Caco-2 (cell line): ENCODE results near the gene TBC1D2. TPM values are rescaled to one million over a fixed set of nuclear protein-coding genes. Genes with fewer than 3 reads are reported as not detected.

ENCODE experiments used
- BruUV-seq: library from RNA; stranded (reverse); fragments of 400-500 nt; replicated peaks from 2 replicates; lab custom pipeline; 2021; lab: Mats Ljungman, UMichigan
- CTCF ChIA-PET: fragments of 300-600 bp; sonication (Branson Sonifier 250); formaldehyde crosslinking; loops from one replicate; lab custom pipeline; 2022; ENCODE audit warnings: antibody characterized with exemption; lab: Charles Lee
- POLR2A ChIA-PET: fragments of 300-600 bp; sonication (Branson Sonifier 250); formaldehyde crosslinking; loops from one replicate; lab custom pipeline; 2022; ENCODE audit warnings: antibody characterized with exemption; lab: Charles Lee
- DNase-seq, 2 experiments: peaks; one replicate each; pipeline versions ENCODE4 v3.0.0 to v3.0.0-alpha.2; 2020 to 2022
- H3K27me3 ChIP-seq: replicated peaks from 2 replicates; pipeline ENCODE4 v1.6.0; 2011; ENCODE audit warnings: low read length; ENCODE audit not compliant: control insufficient read depth, insufficient read depth
- H3K36me3 ChIP-seq: 2 replicates; pipeline ENCODE4 v1.5.1; 2011; ENCODE audit warnings: low read length; ENCODE audit not compliant: control insufficient read depth, insufficient read depth
- H3K4me1 ChIP-seq: fragments of 250-450 bp; sonication (Bioruptor Pico); 2 replicates; pipeline ENCODE4 v1.5.1; 2020; ENCODE audit warnings: mild to moderate bottlenecking
- H3K4me3 ChIP-seq: 2 replicates; pipeline ENCODE4 v1.5.1; 2011; ENCODE audit warnings: low read depth, mild to moderate bottlenecking, control low read depth, low read length
- H3K9me3 ChIP-seq: fragments of 250-450 bp; sonication (Bioruptor Pico); 2 replicates; pipeline ENCODE4 v1.5.1; 2020; ENCODE audit warnings: mild to moderate bottlenecking, moderate library complexity
- H3K27ac Mint-ChIP-seq: one replicate; pipeline ENCODE4 v1.8.0; 2022; ENCODE audit warnings: mixed read lengths; ENCODE audit not compliant: unreplicated experiment
- H3K27me3 Mint-ChIP-seq: one replicate; pipeline ENCODE4 v1.8.0; 2022; ENCODE audit warnings: mixed read lengths; ENCODE audit not compliant: insufficient read depth, unreplicated experiment
- H3K36me3 Mint-ChIP-seq: one replicate; pipeline ENCODE4 v1.8.0; 2022; ENCODE audit warnings: mild to moderate bottlenecking, mixed read lengths; ENCODE audit not compliant: insufficient read depth, unreplicated experiment
- H3K4me1 Mint-ChIP-seq: one replicate; pipeline ENCODE4 v1.8.0; 2022; ENCODE audit warnings: low read depth, mixed read lengths; ENCODE audit not compliant: unreplicated experiment
- H3K4me3 Mint-ChIP-seq: one replicate; pipeline ENCODE4 v1.8.0; 2022; ENCODE audit warnings: mild to moderate bottlenecking, moderate library complexity, mixed read lengths; ENCODE audit not compliant: unreplicated experiment
- H3K9me3 Mint-ChIP-seq: one replicate; pipeline ENCODE4 v1.8.0; 2022; ENCODE audit warnings: mixed read lengths; ENCODE audit not compliant: unreplicated experiment
- intact Hi-C: fragments of 100-400 bp; cut with micrococcal nuclease; formaldehyde crosslinking; loops from one replicate; pipeline ENCODE4 v1.10.0; 2022; ENCODE audit not compliant: unreplicated experiment
- total RNA-seq: library from RNA; stranded (reverse); gene quantifications from 2 replicates; pipeline ENCODE4 v1.2.3, GENCODE V29; 2022
- TF ChIP-seq, protein P1 (sequence below), 2 experiments: fragments of 200-600 bp in 1 of 2; IDR thresholded peaks; 1 replicate in 1 of 2; 2 replicates in 1 of 2; pipeline versions ENCODE4 v1.5.1 to v1.8.0; 2011 to 2022; ENCODE audit warnings: antibody characterized with exemption in 1 of 2, control low read depth in 1 of 2, inconsistent platforms in 1 of 2, low read depth in 1 of 2, low read length in 1 of 2, mild to moderate bottlenecking in 1 of 2, moderate library complexity in 1 of 2; ENCODE audit not compliant: insufficient read depth in 1 of 2, severe bottlenecking in 1 of 2, unreplicated experiment in 1 of 2

TBC1D2 gene
- total RNA-seq, 1 experiment from 2014 or later, result 8.5 TPM

DNA sequence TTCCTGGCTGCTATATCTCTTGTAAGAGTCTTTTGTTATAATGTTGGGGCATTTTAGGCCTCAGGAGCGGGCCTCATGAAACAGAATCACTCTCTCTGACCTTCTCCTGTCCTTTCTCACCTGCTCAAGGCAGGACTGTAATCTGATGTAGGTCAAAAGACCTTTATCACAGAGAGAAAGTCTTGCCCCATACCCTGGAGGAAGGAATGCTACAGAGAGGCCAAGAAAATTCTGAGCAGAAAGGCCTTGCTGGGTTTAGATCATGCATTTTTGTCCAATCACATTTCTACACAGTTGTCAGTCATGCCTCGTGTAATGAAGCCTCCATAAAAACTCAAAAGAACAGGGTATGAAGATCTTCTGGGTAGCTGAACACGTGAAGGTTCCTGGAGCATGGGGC, 45.2 kb upstream of the TBC1D2 start:
- no TSS peak for BruUV-seq
- no peaks in the 10 kb centered on the region for H3K9me3 Mint-ChIP-seq
- no peaks in the 10 kb centered on the region for H3K27me3 Mint-ChIP-seq
- H3K36me3 Mint-ChIP-seq, result no peaks in the 10 kb centered on the region
- Histone ChIP-seq H3K27me3 (no peaks in the 10 kb centered on the region), H3K4me1 (no peaks in the 10 kb centered on the region), H3K36me3 (no peaks in the 10 kb centered on the region), H3K4me3 (no peak overlapping the region), H3K9me3 (no peaks in the 10 kb centered on the region)
- no peaks in the 10 kb centered on the region for H3K4me1 Mint-ChIP-seq
- H3K4me3 Mint-ChIP-seq, result no peak overlapping the region
- TF ChIP-seq, protein P1, sequence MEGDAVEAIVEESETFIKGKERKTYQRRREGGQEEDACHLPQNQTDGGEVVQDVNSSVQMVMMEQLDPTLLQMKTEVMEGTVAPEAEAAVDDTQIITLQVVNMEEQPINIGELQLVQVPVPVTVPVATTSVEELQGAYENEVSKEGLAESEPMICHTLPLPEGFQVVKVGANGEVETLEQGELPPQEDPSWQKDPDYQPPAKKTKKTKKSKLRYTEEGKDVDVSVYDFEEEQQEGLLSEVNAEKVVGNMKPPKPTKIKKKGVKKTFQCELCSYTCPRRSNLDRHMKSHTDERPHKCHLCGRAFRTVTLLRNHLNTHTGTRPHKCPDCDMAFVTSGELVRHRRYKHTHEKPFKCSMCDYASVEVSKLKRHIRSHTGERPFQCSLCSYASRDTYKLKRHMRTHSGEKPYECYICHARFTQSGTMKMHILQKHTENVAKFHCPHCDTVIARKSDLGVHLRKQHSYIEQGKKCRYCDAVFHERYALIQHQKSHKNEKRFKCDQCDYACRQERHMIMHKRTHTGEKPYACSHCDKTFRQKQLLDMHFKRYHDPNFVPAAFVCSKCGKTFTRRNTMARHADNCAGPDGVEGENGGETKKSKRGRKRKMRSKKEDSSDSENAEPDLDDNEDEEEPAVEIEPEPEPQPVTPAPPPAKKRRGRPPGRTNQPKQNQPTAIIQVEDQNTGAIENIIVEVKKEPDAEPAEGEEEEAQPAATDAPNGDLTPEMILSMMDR (IDR thresholded peaks at IDR 0.05; ENCODE audit: insufficient read depth in 1 of 2, low read depth in 1 of 2, low read length in 1 of 2, severe bottlenecking in 1 of 2, unreplicated experiment in 1 of 2), result no peak
- ChIA-PET POLR2A (no interaction called here), CTCF (no interaction called here)
- H3K27ac Mint-ChIP-seq, result no peak overlapping the region
- intact Hi-C loops, result no loop called here
- no peak for DNase-seq

DNA sequence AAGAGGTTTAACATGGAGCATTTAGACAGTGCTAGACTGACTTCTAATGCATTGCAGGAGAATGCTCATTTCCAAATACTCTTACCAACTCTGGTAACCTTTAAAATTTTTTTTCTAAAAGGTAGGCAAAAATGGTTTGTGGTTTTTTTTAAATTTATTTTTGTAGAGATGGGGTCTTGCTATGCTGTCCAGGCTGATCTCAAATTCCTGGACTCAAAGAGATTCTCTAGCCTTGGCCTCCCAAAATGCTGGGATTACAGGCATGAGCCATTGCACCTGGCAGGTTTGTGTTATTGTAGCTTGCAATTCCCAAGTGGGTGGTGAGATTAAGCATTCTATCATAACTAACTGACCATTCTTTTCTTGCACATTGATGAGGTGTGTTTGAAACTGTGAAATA, 43.0 kb upstream of the TBC1D2 start:
- no peak overlapping the region for H3K27ac Mint-ChIP-seq
- Histone ChIP-seq H3K4me1 (no peaks in the 10 kb centered on the region), H3K27me3 (no peaks in the 10 kb centered on the region), H3K4me3 (no peak overlapping the region), H3K9me3 (no peaks in the 10 kb centered on the region), H3K36me3 (no peaks in the 10 kb centered on the region)
- BruUV-seq, result no TSS peak
- no peaks in the 10 kb centered on the region for H3K4me1 Mint-ChIP-seq
- TF ChIP-seq, protein P1 (IDR thresholded peaks at IDR 0.05; ENCODE audit: insufficient read depth in 1 of 2, low read depth in 1 of 2, low read length in 1 of 2, severe bottlenecking in 1 of 2, unreplicated experiment in 1 of 2), result no peak
- ChIA-PET POLR2A (no interaction called here), CTCF (no interaction called here)
- no peak for DNase-seq
- H3K27me3 Mint-ChIP-seq, result no peaks in the 10 kb centered on the region
- H3K9me3 Mint-ChIP-seq, result no peaks in the 10 kb centered on the region
- no peak overlapping the region for H3K4me3 Mint-ChIP-seq
- intact Hi-C loops, result no loop called here
- no peaks in the 10 kb centered on the region for H3K36me3 Mint-ChIP-seq

DNA sequence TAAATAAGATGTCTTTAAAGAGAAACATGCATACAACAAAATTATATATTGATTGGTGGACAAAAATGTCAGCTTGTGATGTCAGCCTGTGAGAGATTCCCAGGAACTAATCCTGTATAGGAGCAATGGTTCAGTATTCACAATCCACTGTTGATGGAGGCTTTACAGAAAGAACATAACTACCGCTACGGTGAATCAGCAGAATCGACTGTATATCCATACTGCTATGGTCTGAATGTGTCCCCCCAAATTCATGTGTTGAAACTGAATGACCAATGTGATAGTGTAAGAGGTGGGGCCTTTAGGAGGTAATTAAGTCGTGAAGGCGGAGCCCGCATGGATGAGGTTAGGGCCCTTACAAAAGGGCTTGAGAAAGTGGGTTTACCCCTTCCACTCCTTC, 40.4 kb upstream of the TBC1D2 start:
- Mint-ChIP-seq H3K4me1 (no peaks in the 10 kb centered on the region), H3K27me3 (no peaks in the 10 kb centered on the region), H3K27ac (no peak overlapping the region), H3K9me3 (no peaks in the 10 kb centered on the region), H3K4me3 (no peak overlapping the region), H3K36me3 (no peaks in the 10 kb centered on the region)
- intact Hi-C loops, result no loop called here
- H3K36me3 ChIP-seq, result no peaks in the 10 kb centered on the region
- H3K27me3 ChIP-seq, result no peaks in the 10 kb centered on the region
- TF ChIP-seq, protein P1 (IDR thresholded peaks at IDR 0.05; ENCODE audit: insufficient read depth in 1 of 2, low read depth in 1 of 2, low read length in 1 of 2, severe bottlenecking in 1 of 2, unreplicated experiment in 1 of 2), result no peak
- ChIA-PET POLR2A (no interaction called here), CTCF (no interaction called here)
- BruUV-seq, result no TSS peak
- H3K9me3 ChIP-seq, result no peaks in the 10 kb centered on the region
- H3K4me1 ChIP-seq, result no peaks in the 10 kb centered on the region
- no peak for DNase-seq
- H3K4me3 ChIP-seq, result no peak overlapping the region
